ENCODE results near the gene FBXW4. TPM values are rescaled to one million over a fixed set of nuclear protein-coding genes. Genes with fewer than 3 reads are reported as not detected.
A peak's percentile ranks its signal among the peaks of the same experiment; 100 is the strongest.

Gene FBXW4
- total and polyA plus RNA-seq, 9 of the 15 experiments (the other 6 are each of a cell fraction or from before 2014, with no cell fraction given): 1.0 to 10.6 (median 5.4) TPM

GRCh38 chr10:101693978-101694673, 844 bp downstream of the FBXW4 start:
- Histone ChIP-seq H3K9ac (ENCODE audit: insufficient read depth in 1 of 2, low read depth in 2 of 2, low read length in 2 of 2) (peak overlapping the region; percentile 93 to 99), H3K4me1 (replicated peaks in 1 of 2; ENCODE audit: control insufficient read depth in 2 of 2, insufficient read depth in 2 of 2, low read length in 2 of 2) (peaks cover 16 to 17% of the 10 kb centered on the region in 2 experiments; a peak in 4 of 5 replicates), H2AFZ (ENCODE audit: low read depth, low read length) (peak overlapping the region; percentile 86), H3K27me3 (ENCODE audit: control insufficient read depth in 2 of 2, insufficient read depth in 2 of 2, low read length in 2 of 2) (no peaks in the 10 kb centered on the region), H3K27ac (ENCODE audit: extremely low read depth, low read depth, low read length) (peak overlapping the region; percentile 96), H3K9me1 (ENCODE audit: control insufficient read depth, insufficient read depth, low read length) (no peaks in the 10 kb centered on the region), H3K36me3 (ENCODE audit: control insufficient read depth, insufficient read depth, low read length) (peaks cover 3% of the 10 kb centered on the region; the same call in 1 of the 3 replicates), H3K4me3 (peak overlapping the region; percentile 77), H3K79me2 (ENCODE audit: control insufficient read depth, insufficient read depth, low read length) (peaks cover 26% of the 10 kb centered on the region), H4K20me1 (replicated peaks; ENCODE audit: control insufficient read depth, insufficient read depth, low read length) (no peaks in the 10 kb centered on the region), H3K4me2 (ENCODE audit: insufficient read depth, low read length) (peak overlapping the region; percentile 86), H3K9me3 (replicated peaks; ENCODE audit: control insufficient read depth, insufficient read depth, low read depth, low read length) (no peaks in the 10 kb centered on the region)
- intact Hi-C loops (cut with micrococcal nuclease): no loop called here
- DNase-seq (ENCODE audit: extremely low read depth in 1 of 4, low spot score in 3 of 4): peak; percentile 62 to 66 (median 64)
- ATAC-seq: peak; percentile 88
- no peak for FAIRE-seq
- WGBS (ENCODE audit: insufficient coverage, low coverage, missing lambda C conversion rate): 0% methylated on average over 14 of the region's 63 CpGs
- no TSS peak for BruUV-seq (replicated peaks)
- ChIA-PET POLR2A (interaction anchor here (0.6 to 1.5 kb wide), 5 partner anchors 9 to 73 kb away, joined by 3 to 5 read pairs (median 4); no protein-coding TSS in a partner anchor), CTCF (ENCODE audit: low intra/inter-chr PET ratio) (no interaction called here)
- in situ Hi-C loops (cut with MboI): no loop called here
- no peak for TF ChIP-seq ETS2 (tag; IDR thresholded peaks at IDR 0.05; ENCODE audit: borderline replicate concordance, poor library complexity, severe bottlenecking)
- TF ChIP-seq ASH1L (IDR thresholded peaks at IDR 0.05; ENCODE audit: borderline replicate concordance, low read depth, partially characterized antibody): no peak
- TF ChIP-seq FOXA3 (CRISPR knock-in tag; conservative IDR thresholded peaks at IDR 0.05 in 1 of 2, IDR thresholded peaks at IDR 0.05 in 1 of 2): no peak
- TF ChIP-seq ZNF507 (tag; conservative IDR thresholded peaks at IDR 0.05): no peak
- TF ChIP-seq ARID4B (CRISPR knock-in tag; IDR thresholded peaks at IDR 0.05): no peak; the same call in 1 of the 2 replicates
- no peak for TF ChIP-seq ZBTB11 (CRISPR knock-in tag; IDR thresholded peaks at IDR 0.05)
- TF ChIP-seq ZNF780A (CRISPR knock-in tag; IDR thresholded peaks at IDR 0.05): no peak
- TF ChIP-seq POLR2A (conservative IDR thresholded peaks at IDR 0.05): peak; percentile 55; the same call in 1 of the 2 replicates
- peak; percentile 92 for TF ChIP-seq CHD1 (IDR thresholded peaks at IDR 0.05; ENCODE audit: low read length)
- no peak for TF ChIP-seq ZNF668 (CRISPR knock-in tag; IDR thresholded peaks at IDR 0.05)
- TF ChIP-seq E2F6 (IDR thresholded peaks at IDR 0.05; ENCODE audit: borderline replicate concordance in 1 of 2, extremely low read depth in 1 of 2, insufficient read depth in 1 of 2, insufficient read length in 1 of 2, low read depth in 1 of 2, low read length in 1 of 2, poor library complexity in 1 of 2, severe bottlenecking in 1 of 2): peak in 1 of 2 experiments; percentile 81

Measured in K562 (cell line).